BJ (cell line): ENCODE measurements around the gene GPR157. TPM values are rescaled to one million over a fixed set of nuclear protein-coding genes. Genes with fewer than 3 reads are reported as not detected.
"Not testable (repeated sequence)": the region's sequence is repeated elsewhere in the genome, so short reads cannot be mapped to it uniquely, and the experiment has no call there.

Source experiments
- CTCF ChIA-PET: fragments of 350-600 bp; formaldehyde crosslinking; extraction: SDS; loops from one replicate; lab custom pipeline; 2021; ENCODE audit warnings: antibody characterized with exemption, inconsistent platforms; lab: Yijun Ruan, JAX
- POLR2A ChIA-PET: fragments of 300-600 bp; sonication (Branson Sonifier 250); formaldehyde crosslinking; extraction: SDS; loops from one replicate; lab custom pipeline; 2021; ENCODE audit warnings: antibody characterized with exemption; lab: Charles Lee
- DNase-seq: peaks from one replicate; pipeline ENCODE4 v3.0.0-alpha.2; 2011; ENCODE audit warnings: low read depth
- H3K27me3 ChIP-seq: 2 replicates; pipeline ENCODE4 v1.6.0; 2011; ENCODE audit warnings: low read length; ENCODE audit not compliant: control insufficient read depth, insufficient read depth
- H3K36me3 ChIP-seq: 2 replicates; pipeline ENCODE4 v1.5.1; 2011; ENCODE audit warnings: low read length; ENCODE audit not compliant: control insufficient read depth, insufficient read depth
- H3K4me3 ChIP-seq: 2 replicates; pipeline ENCODE4 v1.5.1; 2011; ENCODE audit warnings: low read depth, mild to moderate bottlenecking, control low read depth, low read length
- polyA plus RNA-seq: library from polyadenylated mRNA; depleted of rRNA; stranded (reverse); fragments of >200 nt; gene quantifications from 2 replicates; pipeline ENCODE4 v1.2.3, GENCODE V29; 2011
- TF ChIP-seq, protein P1 (sequence below): IDR thresholded peaks from 2 replicates; pipeline ENCODE4 v1.5.1; 2011; ENCODE audit warnings: low read depth, mild to moderate bottlenecking, control low read depth, inconsistent platforms, low read length, moderate library complexity; ENCODE audit not compliant: insufficient read depth

GPR157 gene
- polyA plus RNA-seq, 1 experiment = 2.5 TPM

- ChIA-PET CTCF (interaction anchor here (0.6 to 1.0 kb wide), 3 partner anchors 19 to 114 kb away, joined by 3 read pairs; no protein-coding TSS in a partner anchor), POLR2A (no interaction called here)
- TF ChIP-seq, protein P1, sequence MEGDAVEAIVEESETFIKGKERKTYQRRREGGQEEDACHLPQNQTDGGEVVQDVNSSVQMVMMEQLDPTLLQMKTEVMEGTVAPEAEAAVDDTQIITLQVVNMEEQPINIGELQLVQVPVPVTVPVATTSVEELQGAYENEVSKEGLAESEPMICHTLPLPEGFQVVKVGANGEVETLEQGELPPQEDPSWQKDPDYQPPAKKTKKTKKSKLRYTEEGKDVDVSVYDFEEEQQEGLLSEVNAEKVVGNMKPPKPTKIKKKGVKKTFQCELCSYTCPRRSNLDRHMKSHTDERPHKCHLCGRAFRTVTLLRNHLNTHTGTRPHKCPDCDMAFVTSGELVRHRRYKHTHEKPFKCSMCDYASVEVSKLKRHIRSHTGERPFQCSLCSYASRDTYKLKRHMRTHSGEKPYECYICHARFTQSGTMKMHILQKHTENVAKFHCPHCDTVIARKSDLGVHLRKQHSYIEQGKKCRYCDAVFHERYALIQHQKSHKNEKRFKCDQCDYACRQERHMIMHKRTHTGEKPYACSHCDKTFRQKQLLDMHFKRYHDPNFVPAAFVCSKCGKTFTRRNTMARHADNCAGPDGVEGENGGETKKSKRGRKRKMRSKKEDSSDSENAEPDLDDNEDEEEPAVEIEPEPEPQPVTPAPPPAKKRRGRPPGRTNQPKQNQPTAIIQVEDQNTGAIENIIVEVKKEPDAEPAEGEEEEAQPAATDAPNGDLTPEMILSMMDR = no peak
These were observed 33.1 kb upstream of the GPR157 start for GRCh38 chr1:9161963-9162362.

GRCh38 chr1:9161342-9161741, 32.4 kb upstream of the GPR157 start:
- CTCF ChIA-PET = no interaction called here
- TF ChIP-seq, protein P1 = no peak
- no peaks in the 10 kb centered on the region for H3K27me3 ChIP-seq
- H3K36me3 ChIP-seq = peaks cover 9% of the 10 kb centered on the region
- no peak overlapping the region for H3K4me3 ChIP-seq
- DNase-seq = no peak
- POLR2A ChIA-PET = no interaction called here

More at GRCh38 chr1:9161963-9162362, 33.1 kb upstream of the GPR157 start:
- H3K4me3 ChIP-seq = no peak overlapping the region
- no peak for DNase-seq
- peaks cover 6% of the 10 kb centered on the region for H3K36me3 ChIP-seq
- H3K27me3 ChIP-seq = no peaks in the 10 kb centered on the region

GRCh38 chr1:9160079-9160717, 31.3 kb upstream of the GPR157 start:
- H3K27me3 ChIP-seq = no peaks in the 10 kb centered on the region
- ChIA-PET CTCF (no interaction called here), POLR2A (no interaction called here)
- H3K36me3 ChIP-seq = peaks cover 9% of the 10 kb centered on the region
- TF ChIP-seq, protein P1 = no peak
- DNase-seq = no peak
- no peak overlapping the region for H3K4me3 ChIP-seq

DNA sequence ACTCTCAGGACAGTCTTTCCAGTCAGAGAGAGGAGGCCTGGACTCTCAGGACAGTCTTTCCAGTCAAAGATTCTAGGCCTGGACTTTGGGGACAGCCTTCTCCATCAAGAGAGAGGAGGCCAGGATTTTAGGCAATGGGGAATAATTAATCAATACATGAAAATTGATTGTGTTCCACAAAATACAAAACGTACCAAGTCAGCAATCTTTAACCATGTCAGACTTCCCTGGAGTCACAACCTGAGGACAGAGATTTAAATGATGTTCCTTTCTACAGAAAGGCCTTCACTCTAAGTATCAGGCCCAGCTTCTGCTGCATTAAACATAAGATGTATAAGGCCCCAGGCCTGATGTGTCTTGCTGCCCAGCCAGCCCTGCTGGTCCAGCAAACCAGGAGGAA, 27.0 kb upstream of the GPR157 start:
- CTCF ChIA-PET = no interaction called here
- H3K27me3 ChIP-seq = no peaks in the 10 kb centered on the region
- POLR2A ChIA-PET = no interaction called here
- DNase-seq = no peak
- H3K4me3 ChIP-seq = no peak overlapping the region
- H3K36me3 ChIP-seq = peaks cover 16% of the 10 kb centered on the region
- TF ChIP-seq, protein P1 = no peak

- POLR2A ChIA-PET, DNase-seq, CTCF ChIA-PET, H3K4me3 ChIP-seq, H3K27me3 ChIP-seq: not testable (repeated sequence)
- peaks cover 18% of the 10 kb centered on the region for H3K36me3 ChIP-seq
These were observed 26.5 kb upstream of the GPR157 start for GRCh38 chr1:9155405-9155804.

- no peak for DNase-seq
- TF ChIP-seq, protein P1 = no peak
- ChIA-PET CTCF (no interaction called here), POLR2A (no interaction called here)
- Histone ChIP-seq H3K36me3 (peaks cover 22% of the 10 kb centered on the region), H3K4me3 (no peak overlapping the region), H3K27me3 (no peaks in the 10 kb centered on the region)
These were observed 24.2 kb upstream of the GPR157 start for GRCh38 chr1:9153152-9153551.
